Measurements from ENCODE around the gene CTNND2.
"Not testable (repeated sequence)": the region's sequence is repeated elsewhere in the genome, so short reads cannot be mapped to it uniquely, and the experiment has no call there.

CTNND2 gene

DNA sequence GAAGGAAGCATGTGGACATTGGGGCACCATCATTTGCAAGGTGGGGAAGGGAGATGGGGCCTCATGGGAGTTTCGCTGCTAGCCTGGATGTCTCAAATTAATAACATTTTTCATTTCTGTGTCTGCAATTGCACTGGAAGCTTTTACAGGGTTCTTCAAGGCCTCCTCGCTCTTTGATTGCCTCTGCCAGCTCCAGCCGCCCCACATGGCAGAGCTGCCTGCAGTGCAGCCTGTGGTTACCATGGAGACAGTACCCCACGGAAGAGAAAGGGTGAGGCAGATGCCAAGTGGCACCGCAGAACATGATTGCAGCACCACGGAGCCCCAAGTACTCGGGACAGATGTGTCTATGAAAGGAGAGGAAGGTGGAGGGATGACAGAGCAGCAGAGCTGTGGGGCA lies 25.4 kb downstream of the CTNND2 start:
- DNase-seq (ENCODE audit: low read depth in 3 of 3, low spot score in 1 of 3): no peak

DNA sequence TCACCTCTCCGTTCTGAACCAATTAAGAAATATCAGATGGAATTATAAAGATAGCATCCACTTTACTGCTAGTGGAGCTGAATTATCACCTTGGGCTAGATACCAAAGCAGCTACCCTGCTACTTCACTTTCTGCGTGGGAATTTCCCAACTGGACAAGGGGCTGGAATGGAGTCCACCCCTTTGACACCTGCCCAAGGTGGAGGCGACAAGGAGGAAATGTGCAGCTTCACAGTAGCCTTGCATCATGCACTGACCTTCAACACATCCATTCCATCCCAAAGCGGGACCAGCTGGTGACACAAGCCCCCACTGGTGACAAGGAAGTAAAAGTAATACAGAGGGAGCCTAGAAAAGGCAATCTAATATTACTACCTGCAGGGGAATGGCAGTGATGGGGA lies 30.7 kb downstream of the CTNND2 start:
- DNase-seq (ENCODE audit: low read depth in 3 of 3, low spot score in 1 of 3): no peak

DNA sequence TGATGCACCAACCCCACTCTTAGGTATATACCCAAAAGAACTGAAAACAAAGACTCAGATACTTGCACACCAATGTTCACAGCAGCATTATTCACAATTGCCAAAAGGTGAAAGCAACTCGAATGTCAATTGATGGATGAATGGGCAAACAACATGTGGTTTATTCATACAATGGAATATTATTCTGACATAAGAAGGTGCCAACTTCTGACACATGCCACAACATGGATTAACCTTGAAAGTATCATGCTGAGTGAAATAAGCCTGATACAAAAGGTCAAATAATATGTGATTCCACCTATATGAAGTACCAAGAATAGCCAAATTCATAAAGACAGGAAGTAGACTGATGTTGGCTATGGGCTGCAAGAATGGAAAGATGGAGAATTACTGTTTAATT lies 35.0 kb downstream of the CTNND2 start:
- no peak for DNase-seq (ENCODE audit: low read depth in 3 of 3, low spot score in 1 of 3)

DNA sequence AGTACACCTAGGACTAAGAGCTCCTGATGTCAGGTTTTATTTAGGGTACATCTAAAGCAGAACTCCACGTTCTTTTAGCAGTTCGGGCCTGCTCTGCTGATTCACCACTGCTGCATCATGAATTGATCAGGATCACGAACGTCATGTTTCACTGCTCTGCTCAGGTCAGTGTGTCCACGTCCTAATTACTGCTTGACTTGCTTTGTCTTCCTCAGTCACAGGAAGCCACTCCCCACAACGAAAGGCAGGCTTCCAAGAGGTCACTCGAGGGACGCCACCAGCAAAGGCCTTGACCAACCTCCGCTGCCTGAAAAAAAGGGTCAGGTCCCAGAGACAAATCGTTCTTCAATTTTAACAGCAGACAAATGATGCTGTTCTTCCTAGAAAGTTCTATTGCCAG lies 40.3 kb downstream of the CTNND2 start:
- no peak for DNase-seq (ENCODE audit: low read depth in 3 of 3, low spot score in 1 of 3)

DNA sequence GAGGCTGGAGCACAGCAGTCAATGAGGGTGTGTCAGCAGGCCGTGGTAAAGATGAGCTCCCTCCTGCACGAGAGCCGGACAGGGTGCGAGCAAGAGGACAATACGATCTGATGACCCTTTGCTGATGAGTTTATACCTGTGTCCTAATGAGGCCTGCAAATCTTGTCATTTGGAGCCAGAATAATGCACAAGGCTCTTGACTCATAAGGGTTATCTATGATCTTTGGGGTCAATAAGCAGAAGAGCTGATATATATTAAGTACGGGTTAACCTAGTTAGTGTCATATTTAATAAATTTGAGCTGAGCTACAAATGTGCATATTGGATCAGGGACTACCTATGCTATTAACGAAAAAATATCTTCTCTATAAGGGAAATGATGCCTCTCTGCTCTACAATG lies 46.9 kb downstream of the CTNND2 start:
- no peak for DNase-seq (ENCODE audit: low read depth in 3 of 3, low spot score in 1 of 3)

DNA sequence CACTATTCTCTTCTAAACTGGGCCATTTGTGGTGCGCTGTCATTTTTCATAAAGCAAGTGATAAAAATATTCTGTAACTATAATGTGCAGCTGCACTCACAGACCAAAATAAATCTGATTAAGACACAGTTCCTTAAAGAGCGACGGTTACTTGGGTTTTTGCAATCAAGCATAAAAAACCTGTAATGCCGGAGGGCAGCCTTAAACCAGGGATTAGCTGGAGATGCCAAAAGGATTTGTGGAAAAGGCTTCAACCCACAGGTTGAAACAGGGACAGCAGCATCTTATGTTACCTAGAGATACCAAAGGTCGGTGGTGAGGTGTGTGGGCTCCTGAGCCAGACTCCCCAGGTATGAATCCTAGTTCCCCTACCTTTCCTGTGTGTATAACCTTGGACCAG lies 49.3 kb downstream of the CTNND2 start:
- no peak for DNase-seq (ENCODE audit: low read depth in 3 of 3, low spot score in 1 of 3)

DNA sequence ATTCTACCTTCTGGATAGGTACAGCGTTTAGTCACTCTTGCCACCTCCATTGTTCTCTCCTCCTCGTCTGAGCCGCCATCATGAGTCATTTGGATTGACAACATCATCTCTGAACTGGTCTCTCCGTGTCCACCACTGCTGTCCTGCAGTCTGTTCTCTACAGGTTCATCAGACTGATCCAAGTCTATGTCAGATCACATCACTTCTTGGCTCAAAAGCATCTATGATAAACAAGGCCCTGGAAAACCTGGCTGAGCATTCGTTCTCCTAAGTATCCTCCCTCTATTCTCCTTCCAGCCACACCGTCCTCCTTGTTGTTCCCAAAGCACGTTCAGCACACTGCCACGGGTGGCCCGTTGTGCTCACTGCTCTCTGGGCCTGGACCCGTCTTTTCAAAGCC lies 50.5 kb downstream of the CTNND2 start:
- no peak for DNase-seq (ENCODE audit: low read depth in 3 of 3, low spot score in 1 of 3)

DNA sequence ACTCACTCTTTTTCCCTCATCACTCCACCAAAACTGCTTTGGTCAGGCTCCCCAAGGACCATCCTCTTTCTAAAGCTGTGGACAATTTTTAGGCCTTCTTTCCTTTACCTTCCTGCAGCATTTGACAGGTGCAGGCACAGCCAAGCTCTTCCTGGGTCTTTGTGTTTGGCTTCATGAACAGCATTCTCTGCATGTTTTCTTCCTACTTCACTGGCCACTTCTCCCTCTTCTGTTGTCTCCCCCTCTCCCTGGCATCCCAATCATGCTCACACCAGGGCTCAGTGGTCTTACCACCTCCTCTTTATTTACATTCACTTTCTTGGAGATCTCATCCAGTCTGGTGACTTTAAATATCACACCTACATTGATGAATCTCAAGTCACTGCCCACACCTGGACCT lies 51.1 kb downstream of the CTNND2 start:
- no peak for DNase-seq (ENCODE audit: low read depth in 3 of 3, low spot score in 1 of 3)

DNA sequence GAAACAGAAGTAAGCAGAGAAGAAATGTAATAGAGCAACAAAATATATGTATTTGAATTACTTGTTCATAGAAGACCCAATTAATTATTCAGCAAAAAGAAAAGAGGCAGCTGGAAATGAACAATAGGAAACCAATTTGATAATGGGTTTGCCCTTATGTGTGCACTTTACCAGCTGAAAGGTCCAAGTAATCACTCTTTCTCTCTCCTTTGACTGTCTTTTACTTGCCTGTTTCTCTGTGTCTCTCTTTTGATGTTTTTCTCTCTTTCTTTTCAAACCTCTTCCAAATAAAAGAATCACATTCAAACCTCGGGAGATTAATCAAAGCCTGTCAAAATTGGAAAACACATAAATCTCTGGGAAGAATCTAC lies 51.5 kb downstream of the CTNND2 start:
- DNase-seq (ENCODE audit: low read depth in 3 of 3, low spot score in 1 of 3): no peak

DNA sequence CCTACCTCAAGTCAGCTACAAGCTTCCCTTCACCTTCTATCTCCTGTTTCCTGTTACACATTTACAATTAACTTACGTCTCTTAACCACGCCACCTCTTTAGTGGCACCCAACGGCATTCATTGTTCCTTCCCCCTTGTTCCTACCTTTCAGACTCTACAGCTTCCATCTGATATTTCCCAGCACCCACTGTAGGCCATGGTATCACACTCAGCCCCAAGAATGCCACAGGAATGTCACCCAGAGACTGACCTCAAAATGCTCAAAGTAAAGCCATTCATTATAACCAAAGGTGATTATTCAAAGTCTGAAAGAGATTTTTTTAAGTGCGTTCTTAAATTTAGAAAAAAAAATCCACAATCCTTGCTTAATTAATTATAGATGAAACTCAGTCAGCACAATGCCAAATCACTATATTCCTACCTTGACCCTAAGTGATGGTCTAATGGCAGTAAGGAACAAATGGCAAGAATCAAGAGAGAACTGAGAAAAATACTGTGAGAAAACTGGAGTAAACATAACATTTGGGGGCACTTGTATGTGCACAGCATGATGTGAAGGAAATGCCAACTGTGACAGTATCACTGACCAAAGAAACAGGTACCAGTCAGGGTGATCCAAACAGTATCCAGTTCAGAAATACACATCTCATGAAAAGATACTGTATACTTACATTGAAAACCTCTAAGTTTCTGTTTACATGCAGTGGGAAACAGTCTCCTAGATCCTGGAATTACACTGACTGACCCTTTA lies 52.1 kb downstream of the CTNND2 start:
- DNase-seq (ENCODE audit: low read depth in 3 of 3, low spot score in 1 of 3): no peak

DNA sequence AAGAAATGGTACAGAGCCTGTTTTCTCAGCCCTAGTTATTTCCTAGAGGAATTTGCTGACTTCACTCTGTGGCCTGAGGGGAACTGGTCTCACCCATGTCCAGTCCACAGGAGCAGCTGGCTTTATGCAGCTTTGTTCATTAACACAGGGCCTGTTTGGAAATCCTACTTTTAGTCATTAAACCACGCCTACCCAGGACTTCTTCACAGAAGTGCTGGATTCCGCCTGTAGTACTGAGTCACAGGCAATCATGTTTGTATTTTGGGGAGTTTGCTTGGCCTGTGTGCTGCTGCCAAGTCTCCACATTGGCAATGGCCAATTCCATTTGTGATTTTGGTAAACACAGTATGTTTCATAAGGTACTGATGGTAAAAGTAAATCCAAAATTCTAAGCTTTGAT lies 52.8 kb downstream of the CTNND2 start:
- DNase-seq (ENCODE audit: low read depth in 3 of 3, low spot score in 1 of 3): no peak

DNA sequence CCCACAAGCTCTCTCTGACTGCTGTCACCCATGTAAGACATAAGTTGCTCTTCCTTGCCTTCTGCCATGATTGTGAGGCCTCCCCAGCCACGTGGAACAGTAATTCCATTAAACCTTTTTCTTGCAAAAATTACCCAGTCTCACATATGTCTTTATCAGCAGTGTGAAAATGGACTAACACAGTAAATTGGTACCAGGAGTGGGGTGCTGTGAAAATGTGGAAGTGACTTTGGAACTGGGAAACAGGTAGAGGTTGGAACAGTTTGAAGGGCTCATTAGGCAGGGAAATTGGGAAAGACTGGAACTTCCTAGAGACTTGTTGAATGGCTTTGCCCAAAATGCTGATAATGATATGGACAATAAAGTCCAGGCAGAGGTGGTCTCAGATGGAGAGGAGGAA lies 75.7 kb downstream of the CTNND2 start:
- not testable (repeated sequence) for DNase-seq (ENCODE audit: low read depth in 3 of 3, low spot score in 1 of 3)

DNA sequence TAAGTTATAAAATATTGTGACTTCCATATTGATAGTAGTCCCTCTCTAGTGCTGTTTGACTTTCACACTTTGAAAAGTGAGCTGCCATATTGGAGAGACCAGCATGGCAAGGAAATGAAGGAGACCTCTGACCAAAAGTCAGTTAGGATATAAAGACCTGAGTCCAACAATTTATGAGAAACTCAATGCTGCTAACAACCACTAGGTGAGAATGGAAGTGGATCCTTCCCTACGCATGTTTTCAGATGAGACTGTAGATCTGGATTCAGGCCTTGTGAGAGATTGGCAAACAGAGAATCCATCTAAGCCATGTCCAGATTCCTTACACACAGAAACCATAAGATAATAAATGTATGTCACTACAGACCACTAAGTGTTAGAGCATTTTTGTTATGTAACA lies 81.6 kb downstream of the CTNND2 start:
- no peak for DNase-seq (ENCODE audit: low read depth in 3 of 3, low spot score in 1 of 3)

DNA sequence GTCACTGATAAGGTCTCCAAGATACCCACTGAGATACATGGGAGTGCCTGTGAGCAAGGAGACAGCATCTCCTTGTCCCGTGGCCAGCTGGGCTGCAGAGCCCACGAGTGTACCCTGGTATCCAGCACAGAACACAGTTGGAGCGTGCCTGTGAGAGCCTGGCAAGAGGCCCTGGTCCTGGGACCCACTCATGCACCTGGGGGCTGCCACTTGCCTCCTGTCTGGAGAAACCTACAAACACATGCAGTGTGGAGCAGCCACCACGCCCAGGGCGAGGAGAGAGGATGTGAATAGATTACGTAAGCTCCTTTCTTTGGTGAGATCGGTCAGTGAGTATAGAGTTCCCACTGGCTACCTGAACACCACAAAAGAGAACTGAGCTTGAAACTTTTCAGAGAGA lies 88.3 kb downstream of the CTNND2 start:
- DNase-seq (ENCODE audit: low read depth in 3 of 3, low spot score in 1 of 3): no peak

DNA sequence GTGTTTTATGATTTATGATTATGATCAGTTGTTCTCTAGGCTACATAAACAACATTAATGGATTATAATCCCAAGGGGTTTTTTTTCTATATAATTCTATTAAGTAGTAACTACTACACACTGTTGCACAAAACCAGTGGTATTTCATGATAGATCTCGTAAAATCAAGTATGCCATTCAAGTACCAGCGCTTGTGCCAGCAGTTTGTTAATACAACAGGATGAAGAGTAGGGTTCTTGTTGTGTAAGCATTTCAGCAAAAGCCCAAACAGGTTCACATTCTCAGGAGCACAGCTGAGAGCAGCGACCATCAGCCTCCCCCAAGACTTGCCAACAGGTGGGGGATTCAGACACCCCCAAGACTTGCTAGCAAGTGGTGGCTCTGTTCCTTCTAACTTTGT lies 88.8 kb downstream of the CTNND2 start:
- DNase-seq (ENCODE audit: low read depth in 3 of 3, low spot score in 1 of 3): no peak

DNA sequence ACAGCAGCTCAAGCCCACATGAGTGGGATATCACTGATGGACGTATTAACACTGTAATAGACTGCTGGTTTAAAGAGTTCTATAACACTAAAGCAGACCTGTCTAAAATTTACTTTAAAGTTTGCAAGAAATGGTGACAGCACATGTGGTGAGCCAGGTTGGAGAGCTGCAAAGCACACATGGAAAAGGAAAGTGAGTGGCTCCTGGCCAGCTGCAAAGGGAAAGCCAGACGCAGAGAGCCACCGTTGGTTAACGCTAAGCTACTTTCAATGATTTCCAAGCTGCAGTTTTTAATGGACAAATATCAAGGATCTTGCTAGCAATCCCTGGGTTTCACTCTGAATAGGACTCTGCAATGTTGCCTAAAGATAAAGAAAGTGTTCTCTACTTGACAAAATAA lies 89.9 kb downstream of the CTNND2 start:
- DNase-seq (ENCODE audit: low read depth in 3 of 3, low spot score in 1 of 3): no peak

DNA sequence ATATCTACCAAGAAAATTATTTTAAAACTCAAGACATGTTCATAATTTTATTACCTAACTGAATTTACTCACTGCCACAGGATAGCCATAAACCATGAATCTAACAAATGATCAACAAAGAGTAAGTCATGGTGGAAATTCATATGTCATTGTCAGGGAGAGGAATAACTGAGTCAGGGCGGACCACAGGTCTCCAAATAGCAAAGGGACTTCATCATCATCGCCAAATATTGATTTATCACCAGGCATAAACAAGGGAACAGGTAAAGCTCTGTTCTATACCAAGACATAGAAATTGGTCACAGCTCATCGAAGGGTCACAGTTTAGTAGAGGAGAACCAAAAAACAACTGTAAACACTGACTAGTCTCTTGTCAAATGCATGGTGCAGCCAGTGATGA lies 94.8 kb downstream of the CTNND2 start:
- DNase-seq (ENCODE audit: low read depth in 3 of 3, low spot score in 1 of 3): no peak

DNA sequence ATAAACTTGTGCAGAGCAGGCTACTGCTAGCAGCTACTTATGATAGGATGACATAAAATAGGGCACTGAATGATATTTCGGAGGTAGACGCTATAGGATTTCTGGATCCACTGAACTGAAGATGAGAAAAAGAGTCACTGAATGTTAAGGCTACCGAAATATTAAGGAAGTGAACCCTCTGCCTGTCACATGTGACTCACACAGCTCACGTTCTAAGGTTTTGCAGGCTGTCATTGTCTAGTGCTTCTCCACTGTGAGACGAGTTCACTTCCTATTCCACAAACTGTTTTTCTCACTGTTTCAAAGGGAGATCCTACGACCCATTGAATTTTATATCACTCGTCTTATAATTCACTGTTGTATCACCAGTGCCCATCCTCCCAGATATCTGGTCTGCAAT lies 100.8 kb downstream of the CTNND2 start:
- no peak for DNase-seq (ENCODE audit: low read depth in 3 of 3, low spot score in 1 of 3)

DNA sequence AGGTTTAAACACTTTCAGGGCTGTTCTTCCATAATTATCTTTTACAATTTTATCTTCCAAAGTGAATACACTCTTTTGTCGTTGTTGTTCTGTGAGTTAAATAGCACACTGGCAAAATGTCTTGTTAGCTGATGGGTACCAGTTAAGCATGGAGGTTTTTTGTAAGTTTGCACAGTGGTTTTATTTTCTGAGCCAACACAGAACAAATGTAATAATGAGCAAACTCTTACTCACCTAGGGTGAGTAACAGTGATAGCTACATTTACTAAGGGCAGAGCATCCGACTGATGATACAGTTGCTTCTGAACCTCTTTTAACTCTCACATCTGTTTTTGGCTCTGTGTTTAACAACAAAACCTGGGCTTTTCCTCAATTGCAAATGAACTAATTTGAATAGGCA lies 103.2 kb downstream of the CTNND2 start:
- DNase-seq (ENCODE audit: low read depth in 3 of 3, low spot score in 1 of 3): no peak

DNA sequence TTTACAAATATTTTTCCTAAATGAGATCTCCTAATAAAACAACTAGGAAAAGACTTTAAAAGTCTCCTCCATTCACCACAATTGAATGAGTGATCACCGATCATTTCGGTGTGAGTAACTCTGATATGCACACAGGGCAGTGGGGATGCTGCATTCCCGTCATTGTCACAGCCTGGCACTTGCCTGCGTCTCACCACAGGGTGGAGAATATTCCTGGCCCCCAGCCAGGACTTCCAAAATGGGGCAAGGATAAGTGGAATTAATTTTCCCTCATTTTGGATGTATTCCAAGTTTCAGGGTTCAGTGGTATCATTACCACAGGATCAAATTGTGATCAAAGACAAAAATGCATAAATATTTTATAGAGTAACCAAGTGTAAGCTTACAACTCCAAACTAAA lies 107.1 kb downstream of the CTNND2 start:
- no peak for DNase-seq (ENCODE audit: low read depth in 3 of 3, low spot score in 1 of 3)

DNA sequence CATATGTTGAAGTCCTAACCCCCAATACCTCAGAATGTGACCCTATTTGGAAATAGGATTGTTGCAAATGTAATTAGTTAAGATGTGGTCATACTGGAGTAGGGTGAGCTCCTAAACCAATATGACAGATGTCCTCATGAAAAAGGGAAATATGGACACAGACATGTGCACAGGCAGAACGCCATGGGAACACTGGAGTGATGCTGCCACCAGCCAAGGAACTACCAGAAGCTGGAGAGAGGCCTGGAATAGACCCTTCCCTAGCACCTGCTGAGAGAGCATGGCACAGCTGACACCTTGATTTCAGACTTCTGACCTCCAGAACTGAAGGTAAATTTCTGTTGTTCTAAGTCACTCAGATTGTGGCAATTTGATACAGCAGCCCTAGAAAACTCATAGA lies 110.8 kb downstream of the CTNND2 start:
- no peak for DNase-seq (ENCODE audit: low read depth in 3 of 3, low spot score in 1 of 3)

DNA sequence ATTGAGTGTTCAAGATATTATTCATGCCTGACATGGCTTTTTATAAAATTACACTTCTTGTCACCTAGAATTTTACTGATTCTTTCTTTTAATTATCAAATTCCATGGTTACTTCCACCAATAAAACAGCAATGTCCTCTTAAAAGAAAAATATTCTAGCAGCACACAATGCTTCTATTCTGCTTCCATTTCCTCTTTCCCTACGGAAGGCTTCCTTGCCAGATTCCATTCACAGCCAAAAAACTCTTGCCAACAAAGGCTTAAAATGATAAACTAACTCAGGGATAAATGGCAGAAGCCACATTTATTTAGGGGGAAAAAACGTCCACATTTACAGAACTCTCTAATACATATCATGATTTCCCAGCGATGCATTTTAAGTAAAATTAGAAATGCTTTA lies 111.6 kb downstream of the CTNND2 start:
- no peak for DNase-seq (ENCODE audit: low read depth in 3 of 3, low spot score in 1 of 3)

DNA sequence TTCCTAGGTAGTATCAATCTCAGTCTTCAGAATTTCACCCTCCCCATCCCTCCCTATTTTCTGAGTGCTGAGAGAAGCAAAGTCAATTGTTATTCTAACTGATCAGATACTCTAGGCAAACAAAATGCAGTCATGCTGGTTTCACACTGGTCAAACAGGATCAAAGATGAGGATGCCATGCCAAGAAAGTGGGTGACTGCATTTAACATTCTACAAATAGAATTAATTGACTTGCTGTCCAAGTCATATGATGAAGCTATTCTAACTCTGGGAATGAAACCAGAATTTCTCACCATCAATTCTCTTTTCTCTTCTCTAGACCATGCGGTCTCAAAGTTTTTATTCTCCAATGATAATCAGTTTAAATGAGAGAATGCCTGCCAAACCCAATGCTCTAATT lies 112.5 kb downstream of the CTNND2 start:
- DNase-seq (ENCODE audit: low read depth in 3 of 3, low spot score in 1 of 3): no peak

DNA sequence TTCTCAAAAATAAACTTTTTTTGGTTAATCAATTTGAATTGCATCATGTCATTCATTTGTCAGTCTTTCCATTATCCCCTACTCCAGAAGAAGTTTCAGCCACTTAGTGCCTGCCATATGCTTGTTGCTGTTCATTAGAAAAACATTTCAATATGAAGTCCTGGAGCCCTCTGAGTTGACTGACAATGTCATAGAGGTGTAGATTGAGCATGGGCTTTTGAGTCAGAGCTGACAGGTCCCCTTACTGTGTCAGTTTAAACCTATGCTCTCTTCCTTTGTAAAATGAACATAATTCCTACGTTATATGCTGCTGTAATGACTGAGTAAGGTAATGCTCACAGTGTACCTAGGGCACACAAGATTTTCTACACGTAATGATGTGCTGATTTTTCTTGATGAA lies 114.0 kb downstream of the CTNND2 start:
- DNase-seq (ENCODE audit: low read depth in 3 of 3, low spot score in 1 of 3): no peak
